Neural cell (in vitro differentiated cells): ENCODE results near the gene DNAAF9. TPM values are rescaled to one million over a fixed set of nuclear protein-coding genes. Genes with fewer than 3 reads are reported as not detected.

ENCODE experiments used
- H2AFZ ChIP-seq: fragments of 200-600, 300-800 bp; sonication (generic), shearing (Covaris generic); 2 replicates; pipeline ENCODE4 v1.6.0; 2014; ENCODE audit warnings: low read depth, mild to moderate bottlenecking, antibody characterized with exemption, low read length, moderate library complexity
- H3F3A ChIP-seq: fragments of 200-600 bp; shearing (Covaris generic); 2 replicates; pipeline ENCODE4 v1.6.1; 2016; ENCODE audit warnings: mild to moderate bottlenecking, moderate library complexity, mixed read lengths, antibody characterized with exemption, low read length; ENCODE audit not compliant: insufficient read depth, poor library complexity, severe bottlenecking
- H3K27ac ChIP-seq: fragments of 200-600, 300-800 bp; sonication (generic), shearing (Covaris generic); 2 replicates; pipeline ENCODE4 v1.5.1; 2014; ENCODE audit warnings: mild to moderate bottlenecking, low read length, moderate library complexity
- H3K27me3 ChIP-seq: fragments of 300-800, 200-600 bp; sonication (generic), shearing (Covaris generic); 2 replicates; pipeline ENCODE4 v1.6.0; 2014; ENCODE audit warnings: mild to moderate bottlenecking, low read depth, low read length, moderate library complexity; ENCODE audit not compliant: insufficient read depth
- H3K36me3 ChIP-seq: fragments of 300-800, 200-600 bp; sonication (generic), shearing (Covaris generic); 2 replicates; pipeline ENCODE4 v1.5.1; 2014; ENCODE audit warnings: mild to moderate bottlenecking, antibody characterized with exemption, low read length, moderate library complexity; ENCODE audit not compliant: insufficient read depth
- H3K4me2 ChIP-seq: fragments of 300-800, 200-600 bp; sonication (generic), shearing (Covaris generic); 2 replicates; pipeline ENCODE4 v1.6.0; 2014; ENCODE audit warnings: mild to moderate bottlenecking, low read length
- H3K4me3 ChIP-seq: fragments of 300-800, 200-600 bp; sonication (generic), shearing (Covaris generic); 2 replicates; pipeline ENCODE4 v1.5.1; 2014; ENCODE audit warnings: mild to moderate bottlenecking, low read length, moderate library complexity
- H3K79me2 ChIP-seq: fragments of 200-600 bp; shearing (Covaris generic); replicated peaks from 2 replicates; pipeline ENCODE4 v1.6.0; 2014; ENCODE audit warnings: mild to moderate bottlenecking, low read length, moderate library complexity; ENCODE audit not compliant: insufficient read depth
- H3K9ac ChIP-seq: fragments of 300-800, 200-600 bp; sonication (generic), shearing (Covaris generic); 2 replicates; pipeline ENCODE4 v1.6.1; 2016; ENCODE audit warnings: mild to moderate bottlenecking, low read length, mixed read lengths
- H3K9me2 ChIP-seq: fragments of 200-600 bp; shearing (Covaris generic); 2 replicates; pipeline ENCODE4 v1.6.1; 2016; ENCODE audit warnings: mild to moderate bottlenecking, low read length, mixed read lengths; ENCODE audit not compliant: insufficient read depth
- H3K9me3 ChIP-seq: fragments of 200-600, 300-800 bp; sonication (generic), shearing (Covaris generic); 2 replicates; pipeline ENCODE4 v1.6.1; 2016; ENCODE audit warnings: mild to moderate bottlenecking, mixed run types, low read length, moderate library complexity, mixed read lengths
- H4K20me1 ChIP-seq: fragments of 200-600 bp; shearing (Covaris generic); 2 replicates; pipeline ENCODE4 v1.6.1; 2016; ENCODE audit warnings: mild to moderate bottlenecking, mixed run types; ENCODE audit not compliant: insufficient read depth
- EP300 ChIP-seq: fragments of 450-650 bp; conservative IDR thresholded peaks from 2 replicates; pipeline ENCODE4 v1.6.1; 2014; ENCODE audit warnings: antibody characterized with exemption, mild to moderate bottlenecking, moderate library complexity; ENCODE audit not compliant: poor library complexity, severe bottlenecking
- EZH2 ChIP-seq: fragments of 200-600, 300-800 bp; shearing (Covaris generic), sonication (generic); IDR thresholded peaks from 2 replicates; pipeline ENCODE4 v1.6.1; 2014; ENCODE audit warnings: antibody characterized with exemption, low read length, borderline replicate concordance, mild to moderate bottlenecking; ENCODE audit not compliant: insufficient read depth, poor library complexity, severe bottlenecking
- MXI1 ChIP-seq: fragments of 450-650 bp; conservative IDR thresholded peaks from 2 replicates; pipeline ENCODE4 v1.6.1; 2014; ENCODE audit warnings: antibody characterized with exemption, mild to moderate bottlenecking; ENCODE audit not compliant: poor library complexity, severe bottlenecking
- POLR2AphosphoS5 ChIP-seq: IDR thresholded peaks from 2 replicates; pipeline ENCODE4 v1.6.1; 2012
- RAD21 ChIP-seq: fragments of 450-650 bp; conservative IDR thresholded peaks from 2 replicates; pipeline ENCODE4 v1.6.1; 2014; ENCODE audit warnings: antibody characterized with exemption, mild to moderate bottlenecking, moderate library complexity
- REST ChIP-seq: IDR thresholded peaks from 2 replicates; pipeline ENCODE4 v1.6.1; 2012; ENCODE audit warnings: borderline replicate concordance
- SMC3 ChIP-seq: fragments of 450-650 bp; conservative IDR thresholded peaks from 2 replicates; pipeline ENCODE4 v1.6.1; 2014; ENCODE audit warnings: antibody characterized with exemption, mild to moderate bottlenecking, moderate library complexity; ENCODE audit not compliant: poor library complexity
- TAF1 ChIP-seq: IDR thresholded peaks from 2 replicates; pipeline ENCODE4 v1.6.1; 2012; ENCODE audit warnings: low read depth
- polyA plus RNA-seq: library from polyadenylated mRNA; depleted of rRNA; stranded (reverse); fragments of >200 nt; gene quantifications from 2 replicates; pipeline ENCODE4 v1.2.3, GENCODE V29; 2014
- TF ChIP-seq, protein P1 (sequence below): fragments of 450-650 bp; IDR thresholded peaks from 2 replicates; pipeline ENCODE4 v1.5.1; 2014; ENCODE audit warnings: antibody characterized with exemption, mild to moderate bottlenecking, moderate library complexity; ENCODE audit not compliant: poor library complexity, severe bottlenecking

The DNAAF9 gene
- polyA plus RNA-seq, 1 donor from 2014 or later: 58.0 TPM

DNA sequence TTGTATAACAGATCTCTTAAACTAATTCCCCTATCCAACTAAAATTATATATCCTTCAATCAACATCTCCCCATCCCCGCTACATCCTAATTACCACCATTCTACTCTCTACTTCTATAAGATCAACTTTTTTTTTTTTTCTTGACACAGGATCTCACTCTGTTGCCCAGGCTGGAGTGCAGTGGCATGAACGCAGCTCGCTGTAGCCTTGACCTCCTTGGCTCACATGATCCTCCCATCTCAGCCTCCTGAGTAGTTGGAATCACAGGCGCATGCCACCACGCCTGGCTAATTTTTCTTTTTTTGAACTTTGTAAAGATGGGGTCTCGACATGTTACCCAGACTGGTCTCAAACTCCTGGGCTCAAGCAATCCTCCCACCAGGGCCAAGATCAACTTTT lies 5.0 kb downstream of the DNAAF9 start:
- H3K79me2 ChIP-seq: peaks cover 94% of the 10 kb centered on the region
- no peaks in the 10 kb centered on the region for H3K27me3 ChIP-seq
- no peaks in the 10 kb centered on the region for H3K36me3 ChIP-seq
- H3K4me2 ChIP-seq: no peak overlapping the region
- H3F3A ChIP-seq: no peaks in the 10 kb centered on the region
- H3K27ac ChIP-seq: no peak overlapping the region
- no peaks in the 10 kb centered on the region for H4K20me1 ChIP-seq
- H2AFZ ChIP-seq: no peak overlapping the region
- H3K4me3 ChIP-seq: no peak overlapping the region
- no peaks in the 10 kb centered on the region for H3K9me2 ChIP-seq
- H3K9ac ChIP-seq: no peak overlapping the region
- H3K9me3 ChIP-seq: no peaks in the 10 kb centered on the region
- TF ChIP-seq SMC3 (no peak), TAF1 (no peak), REST (no peak)
- TF ChIP-seq, protein P1, sequence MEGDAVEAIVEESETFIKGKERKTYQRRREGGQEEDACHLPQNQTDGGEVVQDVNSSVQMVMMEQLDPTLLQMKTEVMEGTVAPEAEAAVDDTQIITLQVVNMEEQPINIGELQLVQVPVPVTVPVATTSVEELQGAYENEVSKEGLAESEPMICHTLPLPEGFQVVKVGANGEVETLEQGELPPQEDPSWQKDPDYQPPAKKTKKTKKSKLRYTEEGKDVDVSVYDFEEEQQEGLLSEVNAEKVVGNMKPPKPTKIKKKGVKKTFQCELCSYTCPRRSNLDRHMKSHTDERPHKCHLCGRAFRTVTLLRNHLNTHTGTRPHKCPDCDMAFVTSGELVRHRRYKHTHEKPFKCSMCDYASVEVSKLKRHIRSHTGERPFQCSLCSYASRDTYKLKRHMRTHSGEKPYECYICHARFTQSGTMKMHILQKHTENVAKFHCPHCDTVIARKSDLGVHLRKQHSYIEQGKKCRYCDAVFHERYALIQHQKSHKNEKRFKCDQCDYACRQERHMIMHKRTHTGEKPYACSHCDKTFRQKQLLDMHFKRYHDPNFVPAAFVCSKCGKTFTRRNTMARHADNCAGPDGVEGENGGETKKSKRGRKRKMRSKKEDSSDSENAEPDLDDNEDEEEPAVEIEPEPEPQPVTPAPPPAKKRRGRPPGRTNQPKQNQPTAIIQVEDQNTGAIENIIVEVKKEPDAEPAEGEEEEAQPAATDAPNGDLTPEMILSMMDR: no peak

DNA sequence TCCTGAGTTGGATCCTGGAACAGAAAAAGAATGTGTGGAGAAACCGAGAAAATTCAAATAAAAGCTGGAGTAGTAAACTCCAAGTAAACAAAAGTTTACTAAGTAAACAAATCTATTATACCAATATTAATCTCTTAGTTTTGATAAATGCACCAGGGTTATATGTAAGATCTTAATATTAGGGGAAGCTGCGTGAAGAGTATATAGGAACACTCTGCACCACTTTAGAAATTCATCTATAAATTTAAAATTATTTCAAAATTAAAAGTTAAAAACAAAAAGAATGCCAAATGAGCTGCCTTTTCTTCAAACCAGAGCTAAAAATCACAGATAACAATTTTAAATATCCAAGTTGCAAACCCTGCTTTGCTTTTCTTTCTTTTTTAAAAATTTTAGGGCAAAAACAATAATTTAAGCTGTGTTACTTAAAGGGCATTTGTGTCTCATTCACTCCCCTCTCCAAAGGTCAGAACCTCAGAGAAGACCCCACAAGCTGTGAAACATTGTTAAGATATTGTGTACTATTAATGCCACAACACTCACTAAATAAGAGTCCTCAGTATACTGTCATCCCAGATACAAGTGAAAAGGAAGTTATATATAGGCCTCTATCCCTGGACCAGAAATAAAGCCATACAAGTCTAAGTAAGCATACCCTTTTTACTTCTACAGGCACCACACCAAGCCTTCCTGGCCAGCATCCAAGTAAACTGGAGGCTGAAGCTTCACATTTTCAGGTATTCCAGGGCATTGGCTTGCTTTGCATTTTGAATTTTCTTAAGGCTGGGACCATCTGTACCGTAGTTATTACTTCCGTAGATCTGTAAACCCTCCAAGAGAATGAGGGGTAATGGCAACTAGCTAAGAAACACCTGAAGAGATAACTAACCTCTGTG lies 7.0 kb downstream of the DNAAF9 start:
- Histone ChIP-seq H3K4me2 (no peak overlapping the region), H2AFZ (no peak overlapping the region), H4K20me1 (no peaks in the 10 kb centered on the region), H3K79me2 (peaks cover 87% of the 10 kb centered on the region), H3K36me3 (no peaks in the 10 kb centered on the region), H3K4me3 (no peak overlapping the region), H3K9me2 (no peaks in the 10 kb centered on the region), H3F3A (no peaks in the 10 kb centered on the region), H3K9ac (no peak overlapping the region), H3K9me3 (no peaks in the 10 kb centered on the region), H3K27me3 (no peaks in the 10 kb centered on the region), H3K27ac (no peak overlapping the region)
- TF ChIP-seq, protein P1: no peak
- no peak for TF ChIP-seq SMC3
- no peak for TF ChIP-seq POLR2AphosphoS5
- TF ChIP-seq EZH2: no peak
- TF ChIP-seq EP300: no peak
- TF ChIP-seq TAF1: no peak
- no peak for TF ChIP-seq RAD21
- no peak for TF ChIP-seq MXI1
- no peak for TF ChIP-seq REST
